K562 (cell line): ENCODE measurements around the gene IP6K2.

Source experiments
- AFF4 ChIP-seq: sonication (generic); formaldehyde crosslinking; IDR thresholded peaks from 2 replicates; pipeline ENCODE4 v1.8.0; 2023; ENCODE audit warnings: mild to moderate bottlenecking, missing genetic modification reagents
- ARNT ChIP-seq, 2 experiments: fragments of 450-650 bp; IDR thresholded peaks; 2 replicates each; pipeline ENCODE4 v1.6.1; 2016; ENCODE audit warnings: mild to moderate bottlenecking in 1 of 2
- EZH2 ChIP-seq: IDR thresholded peaks from 2 replicates; pipeline ENCODE4 v1.6.1; 2012; ENCODE audit warnings: low read depth, mild to moderate bottlenecking, inconsistent platforms, low read length, borderline replicate concordance
- HOXB6 ChIP-seq: fragments of 250-450 bp; sonication (Bioruptor Pico); IDR thresholded peaks from 2 replicates; pipeline ENCODE4 v1.5.1; 2022; ENCODE audit warnings: mild to moderate bottlenecking, borderline replicate concordance
- MYC ChIP-seq, 2 experiments: fragments of 250-450 bp in 1 of 2; sonication (Bioruptor Pico) in 1 of 2; IDR thresholded peaks; 2 replicates each; pipeline versions ENCODE4 v1.5.1 to v1.6.1; 2012 to 2021; ENCODE audit warnings: low read depth in 2 of 2, borderline replicate concordance in 1 of 2, improper control_type of control experiment in 1 of 2, low read length in 1 of 2, mild to moderate bottlenecking in 1 of 2, moderate library complexity in 1 of 2
- NR1H2 ChIP-seq: sonication (generic); formaldehyde crosslinking; IDR thresholded peaks from 2 replicates; pipeline ENCODE4 v1.4.0; 2020; ENCODE audit warnings: mild to moderate bottlenecking, missing genetic modification reagents
- PML ChIP-seq: IDR thresholded peaks from 2 replicates; pipeline ENCODE4 v1.6.1; 2012; ENCODE audit warnings: low read length, inconsistent platforms
- RBFOX2 ChIP-seq: fragments of 200-400 bp; formaldehyde crosslinking; IDR thresholded peaks from 2 replicates; pipeline ENCODE4 v1.6.1; 2017; ENCODE audit warnings: low read depth, mild to moderate bottlenecking, low read length, moderate library complexity
- TF ChIP-seq, protein P1 (sequence below), 2 experiments: IDR thresholded peaks in 1 of 2; conservative IDR thresholded peaks in 1 of 2; 2 replicates each; pipeline ENCODE4 v1.6.1; 2016; ENCODE audit warnings: low read depth in 2 of 2, mild to moderate bottlenecking in 1 of 2, missing compliant biosample characterization in 1 of 2, missing genetic modification characterization in 1 of 2, moderate library complexity in 1 of 2

DNA sequence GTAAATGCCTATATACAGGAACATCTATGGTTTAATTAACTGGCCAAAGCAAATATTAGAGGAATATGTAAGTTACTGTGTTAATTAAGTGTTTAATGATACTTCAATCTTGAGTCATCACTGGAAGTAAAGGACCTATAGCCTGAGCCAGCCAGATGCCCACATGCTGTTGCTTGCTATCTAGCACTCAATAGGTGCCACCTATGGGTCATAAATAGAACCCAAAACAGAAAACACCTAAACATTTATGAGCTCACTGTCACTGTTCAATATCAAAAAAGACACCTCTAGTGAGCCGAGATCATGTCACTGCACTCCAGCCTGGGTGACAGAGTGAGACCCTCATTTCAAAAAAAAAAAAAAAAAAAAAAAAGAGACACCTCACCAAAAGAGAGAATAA, 48.4 kb upstream of the IP6K2 start:
- no peak for TF ChIP-seq HOXB6 (CRISPR knock-in tag)
- no peak for TF ChIP-seq MYC (IDR thresholded peaks at IDR 0.05; ENCODE audit: low read depth, low read length)
- no peak for TF ChIP-seq MYC (CRISPR knock-in tag; IDR thresholded peaks at IDR 0.05; ENCODE audit: borderline replicate concordance, low read depth)
- no peak for TF ChIP-seq EZH2
- TF ChIP-seq RBFOX2, result no peak
- no peak for TF ChIP-seq NR1H2 (CRISPR knock-in tag)
- TF ChIP-seq AFF4 (CRISPR knock-in tag), result no peak
- TF ChIP-seq PML, result no peak
- TF ChIP-seq ARNT (IDR thresholded peaks at IDR 0.05), result no peak
- TF ChIP-seq, protein P1, sequence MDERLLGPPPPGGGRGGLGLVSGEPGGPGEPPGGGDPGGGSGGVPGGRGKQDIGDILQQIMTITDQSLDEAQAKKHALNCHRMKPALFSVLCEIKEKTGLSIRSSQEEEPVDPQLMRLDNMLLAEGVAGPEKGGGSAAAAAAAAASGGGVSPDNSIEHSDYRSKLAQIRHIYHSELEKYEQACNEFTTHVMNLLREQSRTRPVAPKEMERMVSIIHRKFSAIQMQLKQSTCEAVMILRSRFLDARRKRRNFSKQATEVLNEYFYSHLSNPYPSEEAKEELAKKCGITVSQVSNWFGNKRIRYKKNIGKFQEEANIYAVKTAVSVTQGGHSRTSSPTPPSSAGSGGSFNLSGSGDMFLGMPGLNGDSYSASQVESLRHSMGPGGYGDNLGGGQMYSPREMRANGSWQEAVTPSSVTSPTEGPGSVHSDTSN (CRISPR knock-in tag; IDR thresholded peaks at IDR 0.05; ENCODE audit: low read depth), result no peak
- TF ChIP-seq, protein P1 (tag; conservative IDR thresholded peaks at IDR 0.05; ENCODE audit: low read depth), result no peak
